ENCODE data around the gene SLC45A1. TPM values are rescaled to one million over a fixed set of nuclear protein-coding genes. Genes with fewer than 3 reads are reported as not detected.

The SLC45A1 gene
- total RNA-seq, 1 donor from 2014 or later = 2.5 TPM

- peaks cover 39% of the 10 kb centered on the region for H3K27me3 Mint-ChIP-seq (ENCODE audit: low read depth)
- no peak for TF ChIP-seq CTCF (conservative IDR thresholded peaks at IDR 0.05)
- peaks cover 25% of the 10 kb centered on the region for H3K4me1 Mint-ChIP-seq
- no peaks in the 10 kb centered on the region for H3K36me3 Mint-ChIP-seq (ENCODE audit: low read depth)
- peak overlapping the region; percentile 80 for H3K4me3 Mint-ChIP-seq
- no peak for DNase-seq (ENCODE audit: low read depth, low spot score)
- H3K9me3 Mint-ChIP-seq = no peaks in the 10 kb centered on the region
- H3K27ac Mint-ChIP-seq (ENCODE audit: unreplicated experiment) = no peak overlapping the region
These were observed 522 bp downstream of the SLC45A1 start for GRCh38 chr1:8318436-8318835.

- H3K36me3 Mint-ChIP-seq (ENCODE audit: low read depth) = no peaks in the 10 kb centered on the region
- DNase-seq (ENCODE audit: low read depth, low spot score) = no peak
- no peaks in the 10 kb centered on the region for H3K9me3 Mint-ChIP-seq
- H3K27ac Mint-ChIP-seq (ENCODE audit: unreplicated experiment) = no peak overlapping the region
- H3K27me3 Mint-ChIP-seq (ENCODE audit: low read depth) = peaks cover 23% of the 10 kb centered on the region
- peaks cover 8% of the 10 kb centered on the region for H3K4me1 Mint-ChIP-seq
- no peak for TF ChIP-seq CTCF (conservative IDR thresholded peaks at IDR 0.05)
- H3K4me3 Mint-ChIP-seq = no peak overlapping the region
These were observed 3.7 kb downstream of the SLC45A1 start for GRCh38 chr1:8321612-8322011.

GRCh38 chr1:8323706-8324105 lies 5.8 kb downstream of the SLC45A1 start:
- TF ChIP-seq CTCF (conservative IDR thresholded peaks at IDR 0.05) = no peak
- DNase-seq (ENCODE audit: low read depth, low spot score) = no peak
- Mint-ChIP-seq H3K4me1 (peaks cover 2% of the 10 kb centered on the region), H3K36me3 (ENCODE audit: low read depth) (no peaks in the 10 kb centered on the region), H3K27ac (ENCODE audit: unreplicated experiment) (no peak overlapping the region), H3K9me3 (no peaks in the 10 kb centered on the region), H3K4me3 (no peak overlapping the region), H3K27me3 (ENCODE audit: low read depth) (peaks cover 14% of the 10 kb centered on the region)

GRCh38 chr1:8324176-8324810 lies 6.4 kb downstream of the SLC45A1 start:
- TF ChIP-seq CTCF (conservative IDR thresholded peaks at IDR 0.05) = no peak
- no peak overlapping the region for H3K27ac Mint-ChIP-seq (ENCODE audit: unreplicated experiment)
- H3K4me1 Mint-ChIP-seq = peaks cover 7% of the 10 kb centered on the region
- no peak for DNase-seq (ENCODE audit: low read depth, low spot score)
- no peak overlapping the region for H3K4me3 Mint-ChIP-seq
- H3K27me3 Mint-ChIP-seq (ENCODE audit: low read depth) = peaks cover 13% of the 10 kb centered on the region
- H3K9me3 Mint-ChIP-seq = no peaks in the 10 kb centered on the region
- H3K36me3 Mint-ChIP-seq (ENCODE audit: low read depth) = no peaks in the 10 kb centered on the region

GRCh38 chr1:8325771-8326170 lies 7.9 kb downstream of the SLC45A1 start:
- Mint-ChIP-seq H3K27ac (ENCODE audit: unreplicated experiment) (no peak overlapping the region), H3K9me3 (no peaks in the 10 kb centered on the region), H3K36me3 (ENCODE audit: low read depth) (no peaks in the 10 kb centered on the region), H3K4me1 (peaks cover 9% of the 10 kb centered on the region), H3K4me3 (no peak overlapping the region), H3K27me3 (ENCODE audit: low read depth) (peaks cover 5% of the 10 kb centered on the region)
- no peak for DNase-seq (ENCODE audit: low read depth, low spot score)
- TF ChIP-seq CTCF (conservative IDR thresholded peaks at IDR 0.05) = no peak
